ENCODE data around the gene NUDT2.

NUDT2 gene

GRCh38 chr9:34369636-34370035, 40.3 kb downstream of the NUDT2 start:
- H3K9me3 ChIP-seq, result peaks cover 0 to 12% (median 0%) of the 10 kb centered on the region in 3 donors
- H3K4me1 ChIP-seq, result no peaks in the 10 kb centered on the region
- H3K4me3 ChIP-seq, result no peak overlapping the region
- no peak for DNase-seq
- H3K36me3 ChIP-seq, result peaks cover 7 to 40% (median 30%) of the 10 kb centered on the region in 3 donors
- H3K27ac ChIP-seq, result no peak overlapping the region
- peaks cover 0 to 18% of the 10 kb centered on the region in 2 donors for H3K27me3 ChIP-seq
- intact Hi-C loops (cut with DNase I; ENCODE audit: low total_unique reads), result no loop called here
- no peak for TF ChIP-seq CTCF (IDR thresholded peaks at IDR 0.05)

- H3K4me1 ChIP-seq, result no peaks in the 10 kb centered on the region
- H3K27ac ChIP-seq, result no peak overlapping the region
- TF ChIP-seq CTCF (IDR thresholded peaks at IDR 0.05), result no peak
Measured at GRCh38 chr9:34370335-34370969, 41.1 kb downstream of the NUDT2 start.

DNA sequence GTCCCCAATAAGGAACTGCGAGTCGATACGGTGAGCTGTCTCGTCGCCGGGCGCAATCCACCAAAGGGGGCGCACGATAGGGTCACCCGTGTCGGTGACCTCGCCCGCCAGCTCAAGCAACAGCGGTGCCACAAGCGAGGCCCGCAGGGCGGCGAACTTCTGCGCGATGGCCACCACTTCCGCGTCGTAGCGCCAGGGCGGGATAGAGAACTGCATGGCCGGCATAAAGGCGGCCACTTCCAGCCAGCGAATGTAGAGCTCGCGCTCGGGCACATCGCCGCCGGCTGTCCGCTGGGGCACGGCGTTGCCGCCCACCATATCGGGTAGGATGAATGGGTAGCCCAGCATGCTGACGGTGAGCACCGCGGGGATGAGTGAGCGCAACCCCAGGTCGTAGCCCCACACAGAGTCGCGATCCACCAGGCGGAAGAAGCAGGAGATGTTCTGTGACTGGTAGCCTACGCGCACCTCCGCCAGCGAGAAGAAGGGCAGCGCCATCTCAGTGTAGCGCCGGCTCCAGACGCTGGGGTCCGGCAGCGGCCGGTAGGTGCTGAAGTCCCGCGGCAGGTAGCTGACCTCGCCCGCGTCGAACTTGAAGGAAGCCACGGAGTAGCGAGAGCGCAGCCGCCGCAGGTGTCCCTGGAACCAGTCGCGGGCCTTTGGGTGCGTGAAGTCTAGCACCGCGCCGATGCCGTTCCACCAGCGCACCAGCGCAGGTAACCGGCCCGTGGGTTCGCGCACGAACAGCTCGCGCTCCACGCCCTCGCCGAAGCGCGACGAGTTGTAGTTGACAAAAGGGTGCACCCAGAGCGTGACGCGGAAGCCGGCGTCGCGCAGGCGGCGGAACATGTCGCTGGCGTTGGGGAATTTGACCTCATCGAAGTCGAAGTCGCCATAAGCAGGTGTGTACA, 41.9 kb downstream of the NUDT2 start:
- Histone ChIP-seq H3K9me3 (peaks cover 0 to 12% (median 0%) of the 10 kb centered on the region in 3 donors), H3K4me1 (peaks cover 0 to 7% (median 3%) of the 10 kb centered on the region in 4 donors), H3K4me3 (no peak overlapping the region), H3K27ac (no peak overlapping the region), H3K27me3 (peaks cover 0 to 18% of the 10 kb centered on the region in 2 donors), H3K36me3 (peaks cover 7 to 40% (median 30%) of the 10 kb centered on the region in 3 donors)
- no peak for TF ChIP-seq CTCF (IDR thresholded peaks at IDR 0.05)
- no peak for DNase-seq
- intact Hi-C loops (cut with DNase I; ENCODE audit: low total_unique reads), result no loop called here

More at GRCh38 chr9:34370335-34370969, 41.1 kb downstream of the NUDT2 start:
- intact Hi-C loops (cut with DNase I; ENCODE audit: low total_unique reads), result no loop called here
- Histone ChIP-seq H3K27me3 (peaks cover 0 to 18% of the 10 kb centered on the region in 2 donors), H3K36me3 (peaks cover 7 to 40% (median 30%) of the 10 kb centered on the region in 3 donors), H3K9me3 (peaks cover 0 to 12% (median 0%) of the 10 kb centered on the region in 3 donors), H3K4me3 (no peak overlapping the region)
- DNase-seq, result no peak

DNA sequence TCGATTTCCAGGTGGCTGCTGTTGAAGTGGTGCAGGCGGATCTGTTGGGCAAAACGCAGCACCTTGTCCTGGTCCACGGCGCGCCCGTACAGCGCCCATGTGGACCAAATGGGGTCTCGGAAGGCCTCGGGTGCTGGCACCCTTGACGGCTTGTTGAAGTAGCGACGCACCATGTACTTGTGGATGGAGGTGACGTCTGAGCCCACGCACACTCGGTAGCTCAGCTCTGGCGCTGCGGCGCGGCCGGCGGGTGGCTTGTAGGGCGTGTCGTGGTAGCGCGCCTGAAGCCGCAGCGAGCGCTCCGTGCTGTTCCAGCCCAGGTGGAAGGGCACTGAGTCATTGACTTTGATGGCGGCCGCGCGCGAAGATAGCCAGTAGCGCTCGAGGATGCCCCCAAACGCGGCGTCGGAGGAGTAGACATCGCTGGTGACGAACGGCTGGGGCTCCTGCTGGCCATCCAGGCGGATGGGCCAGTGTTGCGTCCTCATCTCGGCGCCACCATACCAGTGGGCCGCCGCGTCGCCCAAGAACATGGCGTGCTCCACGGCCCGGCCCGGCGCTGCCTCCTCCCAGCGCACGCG, 42.6 kb downstream of the NUDT2 start:
- Histone ChIP-seq H3K9me3 (peaks cover 0 to 12% (median 0%) of the 10 kb centered on the region in 3 donors), H3K27me3 (peaks cover 0 to 18% of the 10 kb centered on the region in 2 donors), H3K36me3 (peaks cover 7 to 40% (median 30%) of the 10 kb centered on the region in 3 donors), H3K27ac (no peak overlapping the region), H3K4me1 (peaks cover 0 to 12% (median 4%) of the 10 kb centered on the region in 4 donors), H3K4me3 (no peak overlapping the region)
- no peak for TF ChIP-seq CTCF (IDR thresholded peaks at IDR 0.05)
- no peak for DNase-seq
- intact Hi-C loops (cut with DNase I; ENCODE audit: low total_unique reads), result no loop called here

- no peak for DNase-seq
- Histone ChIP-seq H3K27me3 (peaks cover 0 to 18% of the 10 kb centered on the region in 2 donors), H3K4me3 (no peak overlapping the region), H3K9me3 (peaks cover 0 to 12% (median 0%) of the 10 kb centered on the region in 3 donors), H3K4me1 (peaks cover 0 to 17% (median 8%) of the 10 kb centered on the region in 4 donors), H3K36me3 (peaks cover 7 to 38% (median 30%) of the 10 kb centered on the region in 3 donors), H3K27ac (no peak overlapping the region)
- no peak for TF ChIP-seq CTCF (IDR thresholded peaks at IDR 0.05)
- intact Hi-C loops (cut with DNase I; ENCODE audit: low total_unique reads), result no loop called here
Measured at GRCh38 chr9:34372467-34373011, 43.2 kb downstream of the NUDT2 start.
